ENCODE measurements around the gene PHACTR4.

The PHACTR4 gene
- long read RNA-seq, full-length matches to known transcripts = 1 of 24 reads
- long read RNA-seq, partial matches to known transcripts = 16 of 24 reads
- long read RNA-seq, other reads (novel, unspliced or antisense) = 7 of 24 reads

- peak; percentile 66 to 93 for DNase-seq (ENCODE audit: low read depth in 1 of 2, low spot score in 1 of 2)
- H3K27ac ChIP-seq (replicated peaks) = peak within 1 kb of the TSS; percentile 83
- H3K27me3 ChIP-seq (ENCODE audit: insufficient read depth, poor library complexity, severe bottlenecking) = no peaks in the 10 kb centered on the region
- TF ChIP-seq REST (IDR thresholded peaks at IDR 0.05; ENCODE audit: insufficient replicate concordance, low read depth) (peak; percentile 49), SPI1 (IDR thresholded peaks at IDR 0.05; ENCODE audit: borderline replicate concordance, low read depth) (peak; percentile 55; the same call in 1 of the 2 replicates), CTCF (IDR thresholded peaks at IDR 0.05; ENCODE audit: insufficient read depth, low read length) (no peak), GABPA (IDR thresholded peaks at IDR 0.05; ENCODE audit: low read depth) (no peak), POLR2AphosphoS5 (IDR thresholded peaks at IDR 0.05; ENCODE audit: low read depth) (peak; percentile 72; the same call in 1 of the 2 replicates)
- peak within 1 kb of the TSS; percentile 92 for H3K4me3 ChIP-seq (replicated peaks; ENCODE audit: insufficient read depth, low read length)
Observed at GRCh38 chr1:28369371-28370238, at the start of gene PHACTR4. Gene PHACTR4, plus strand, starts transcription at chr1:28369740. Its CDS starts 37,708 bp downstream, at chr1:28407448.

- Histone ChIP-seq H3K27ac (replicated peaks) (no peak overlapping the region), H3K27me3 (ENCODE audit: insufficient read depth, poor library complexity, severe bottlenecking) (no peaks in the 10 kb centered on the region), H3K4me3 (replicated peaks; ENCODE audit: insufficient read depth, low read length) (no peak overlapping the region)
- DNase-seq (ENCODE audit: low read depth in 1 of 2, low spot score in 1 of 2) = no peak
- TF ChIP-seq SPI1 (IDR thresholded peaks at IDR 0.05; ENCODE audit: borderline replicate concordance, low read depth) (no peak), POLR2AphosphoS5 (IDR thresholded peaks at IDR 0.05; ENCODE audit: low read depth) (no peak), REST (IDR thresholded peaks at IDR 0.05; ENCODE audit: insufficient replicate concordance, low read depth) (no peak), CTCF (IDR thresholded peaks at IDR 0.05; ENCODE audit: insufficient read depth, low read length) (no peak), GABPA (IDR thresholded peaks at IDR 0.05; ENCODE audit: low read depth) (no peak)
Observed at GRCh38 chr1:28322194-28322593, 47.3 kb upstream of the PHACTR4 start.

- H3K4me3 ChIP-seq (replicated peaks; ENCODE audit: insufficient read depth, low read length) = no peak overlapping the region
- H3K27me3 ChIP-seq (ENCODE audit: insufficient read depth, poor library complexity, severe bottlenecking) = no peaks in the 10 kb centered on the region
- H3K27ac ChIP-seq (replicated peaks) = no peak overlapping the region
- TF ChIP-seq SPI1 (IDR thresholded peaks at IDR 0.05; ENCODE audit: borderline replicate concordance, low read depth) (no peak), POLR2AphosphoS5 (IDR thresholded peaks at IDR 0.05; ENCODE audit: low read depth) (no peak), CTCF (IDR thresholded peaks at IDR 0.05; ENCODE audit: insufficient read depth, low read length) (no peak), REST (IDR thresholded peaks at IDR 0.05; ENCODE audit: insufficient replicate concordance, low read depth) (no peak), GABPA (IDR thresholded peaks at IDR 0.05; ENCODE audit: low read depth) (no peak)
- no peak for DNase-seq (ENCODE audit: low read depth in 1 of 2, low spot score in 1 of 2)
Observed at GRCh38 chr1:28323720-28324119, 45.8 kb upstream of the PHACTR4 start.

Measured in HL-60 (cell line).